Duodenal mucosa (tissue), 2 donors: ENCODE data around the gene SIK3.
"Not testable (repeated sequence)": the region's sequence is repeated elsewhere in the genome, so short reads cannot be mapped to it uniquely, and the experiment has no call there.

Source experiments
- H3K27ac ChIP-seq: one replicate; pipeline ENCODE4 v1.7.0; 2013; ENCODE audit warnings: low read depth, low read length
- H3K27me3 ChIP-seq, 2 donors: one replicate each; pipeline ENCODE4 v1.7.0; 2013; ENCODE audit warnings: low read length in 2 of 2, control low read depth in 1 of 2; ENCODE audit not compliant: insufficient read depth in 2 of 2, control insufficient read depth in 1 of 2
- H3K36me3 ChIP-seq, 2 donors: one replicate each; pipeline ENCODE4 v1.7.0; 2013; ENCODE audit warnings: low read length in 2 of 2, control low read depth in 1 of 2; ENCODE audit not compliant: insufficient read depth in 2 of 2, control insufficient read depth in 1 of 2
- H3K4me1 ChIP-seq, 2 donors: one replicate each; pipeline ENCODE4 v1.7.0; 2013; ENCODE audit warnings: low read length in 2 of 2, control low read depth in 1 of 2; ENCODE audit not compliant: insufficient read depth in 2 of 2, control insufficient read depth in 1 of 2
- H3K4me3 ChIP-seq, 2 donors: one replicate each; pipeline ENCODE4 v1.7.0; 2013; ENCODE audit warnings: low read length in 2 of 2, low read depth in 1 of 2
- H3K9ac ChIP-seq, 2 donors: one replicate each; pipeline ENCODE4 v1.7.0; 2013; ENCODE audit warnings: low read length in 2 of 2, low read depth in 1 of 2
- H3K9me3 ChIP-seq, 2 donors: one replicate each; pipeline ENCODE4 v1.7.0; 2013; ENCODE audit warnings: low read length in 2 of 2, control low read depth in 1 of 2; ENCODE audit not compliant: control insufficient read depth in 1 of 2

Gene SIK3

DNA sequence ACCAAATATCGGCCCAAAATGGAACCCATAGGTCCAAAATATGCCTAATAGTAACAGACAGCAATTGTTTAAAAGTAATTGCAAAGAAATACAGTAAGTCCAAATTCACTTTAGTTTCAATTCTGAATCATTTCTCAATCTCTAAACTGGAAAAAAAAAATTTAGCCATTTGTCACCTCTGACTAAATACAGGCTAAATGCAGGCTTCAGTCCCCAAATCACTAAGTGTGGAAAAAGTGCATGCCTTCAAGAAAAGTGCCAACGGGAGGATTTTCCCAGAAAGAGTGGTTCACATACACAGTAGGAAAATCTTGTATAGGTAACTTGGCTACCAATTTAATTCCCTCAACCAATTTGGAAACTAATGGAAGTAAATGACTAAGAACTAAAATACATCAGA lies 35.7 kb downstream of the SIK3 start:
- H3K27me3 ChIP-seq, result no peaks in the 10 kb centered on the region
- H3K9me3 ChIP-seq, result no peaks in the 10 kb centered on the region
- peaks cover 7 to 10% of the 10 kb centered on the region in 2 donors for H3K4me1 ChIP-seq
- H3K36me3 ChIP-seq, result no peaks in the 10 kb centered on the region
- no peak overlapping the region for H3K4me3 ChIP-seq
- H3K27ac ChIP-seq, result no peak overlapping the region
- no peak overlapping the region for H3K9ac ChIP-seq

DNA sequence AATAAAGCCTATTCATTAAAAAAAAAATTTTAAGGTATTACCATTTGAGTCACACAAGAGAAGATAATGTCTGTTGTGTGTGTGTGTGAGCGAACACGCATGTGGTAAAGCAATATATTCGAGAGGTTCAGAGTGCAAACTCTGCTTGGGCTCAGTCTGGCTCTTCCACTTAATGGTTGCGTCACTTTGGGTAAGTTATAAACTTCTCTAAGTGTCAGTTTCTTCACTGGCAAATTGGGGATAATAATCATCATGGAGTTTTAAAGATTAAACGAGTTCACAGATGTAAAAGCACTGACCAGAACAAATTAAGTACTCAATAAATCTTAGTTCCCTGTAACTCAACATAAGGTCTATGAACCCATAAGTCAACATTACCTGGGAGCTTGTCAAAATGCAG lies 37.0 kb downstream of the SIK3 start:
- H3K4me3 ChIP-seq, result no peak overlapping the region
- no peak overlapping the region for H3K27ac ChIP-seq
- no peaks in the 10 kb centered on the region for H3K36me3 ChIP-seq
- no peaks in the 10 kb centered on the region for H3K9me3 ChIP-seq
- H3K4me1 ChIP-seq, result peaks cover 7 to 13% of the 10 kb centered on the region in 2 donors
- no peak overlapping the region for H3K9ac ChIP-seq
- no peaks in the 10 kb centered on the region for H3K27me3 ChIP-seq

GRCh38 chr11:117059611-117060148 lies 38.5 kb downstream of the SIK3 start:
- H3K4me1 ChIP-seq, result peaks cover 19 to 21% of the 10 kb centered on the region in 2 donors

GRCh38 chr11:117058761-117059261 lies 39.4 kb downstream of the SIK3 start:
- H3K27ac ChIP-seq, result no peak overlapping the region
- no peaks in the 10 kb centered on the region for H3K27me3 ChIP-seq
- H3K4me1 ChIP-seq, result peaks cover 25% of the 10 kb centered on the region in 2 donors
- H3K9me3 ChIP-seq, result no peaks in the 10 kb centered on the region
- H3K9ac ChIP-seq, result no peak overlapping the region
- no peaks in the 10 kb centered on the region for H3K36me3 ChIP-seq
- no peak overlapping the region for H3K4me3 ChIP-seq

More at GRCh38 chr11:117059611-117060148, 38.5 kb downstream of the SIK3 start:
- Histone ChIP-seq H3K27me3 (no peaks in the 10 kb centered on the region), H3K4me3 (no peak overlapping the region), H3K36me3 (no peaks in the 10 kb centered on the region), H3K9me3 (no peaks in the 10 kb centered on the region), H3K27ac (no peak overlapping the region), H3K9ac (no peak overlapping the region)

- peaks cover 17 to 19% of the 10 kb centered on the region in 2 donors for H3K4me1 ChIP-seq
- no peak overlapping the region for H3K4me3 ChIP-seq
- H3K27me3 ChIP-seq, result no peaks in the 10 kb centered on the region
- no peak overlapping the region for H3K9ac ChIP-seq
- H3K9me3 ChIP-seq, result no peaks in the 10 kb centered on the region
- no peak overlapping the region for H3K27ac ChIP-seq
- H3K36me3 ChIP-seq, result no peaks in the 10 kb centered on the region
Measured at GRCh38 chr11:117057727-117058126, 40.5 kb downstream of the SIK3 start.

DNA sequence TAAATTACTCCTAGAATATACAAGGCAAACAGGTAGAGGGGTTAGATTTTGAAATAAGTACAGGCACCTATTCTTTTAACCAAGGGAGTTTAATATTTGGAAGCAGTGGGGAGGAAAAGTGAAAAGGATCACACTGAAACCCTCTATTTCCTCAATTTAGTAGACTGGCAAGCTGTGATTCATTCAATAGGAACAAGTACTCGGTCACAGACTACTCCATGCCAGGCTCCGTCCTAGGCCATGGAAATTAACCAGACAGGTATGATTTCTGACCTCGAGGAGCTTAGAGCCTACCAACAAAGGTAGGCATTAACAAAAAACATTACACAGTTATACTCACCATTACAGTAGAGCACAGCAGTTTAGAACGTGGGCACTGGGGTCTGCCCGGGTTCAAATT lies 40.9 kb downstream of the SIK3 start:
- no peak overlapping the region for H3K4me3 ChIP-seq
- H3K27me3 ChIP-seq, result no peaks in the 10 kb centered on the region
- peaks cover 17 to 18% of the 10 kb centered on the region in 2 donors for H3K4me1 ChIP-seq
- H3K27ac ChIP-seq, result no peak overlapping the region
- no peaks in the 10 kb centered on the region for H3K36me3 ChIP-seq
- no peak overlapping the region for H3K9ac ChIP-seq
- no peaks in the 10 kb centered on the region for H3K9me3 ChIP-seq

- H3K4me3 ChIP-seq, result no peak overlapping the region
- no peaks in the 10 kb centered on the region for H3K27me3 ChIP-seq
- no peaks in the 10 kb centered on the region for H3K9me3 ChIP-seq
- H3K9ac ChIP-seq, result no peak overlapping the region
- peaks cover 17 to 18% of the 10 kb centered on the region in 2 donors for H3K4me1 ChIP-seq
- no peaks in the 10 kb centered on the region for H3K36me3 ChIP-seq
- H3K27ac ChIP-seq, result no peak overlapping the region
Measured at GRCh38 chr11:117055469-117055868, 42.8 kb downstream of the SIK3 start.

DNA sequence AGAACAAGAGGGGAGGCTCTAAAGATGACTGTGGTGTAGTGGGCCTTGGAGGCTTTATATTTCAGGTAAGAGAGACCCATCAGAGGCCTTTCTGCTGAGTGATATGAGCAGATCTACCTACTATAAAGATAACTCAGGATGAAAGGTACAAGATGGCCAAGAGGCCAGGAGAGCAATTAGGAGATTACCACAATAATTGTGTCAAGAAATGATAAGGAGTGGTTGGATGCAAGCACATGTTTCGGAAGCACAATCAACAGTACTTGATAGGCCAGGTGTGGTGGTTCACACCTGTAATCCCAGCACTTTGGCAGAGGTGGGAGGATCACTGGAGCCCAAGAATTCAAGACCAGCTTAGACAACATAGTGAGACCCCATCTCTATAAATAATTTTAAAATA lies 43.8 kb downstream of the SIK3 start:
- no peak overlapping the region for H3K9ac ChIP-seq
- no peaks in the 10 kb centered on the region for H3K9me3 ChIP-seq
- no peak overlapping the region for H3K27ac ChIP-seq
- no peak overlapping the region for H3K4me3 ChIP-seq
- no peaks in the 10 kb centered on the region for H3K36me3 ChIP-seq
- peaks cover 17 to 18% of the 10 kb centered on the region in 2 donors for H3K4me1 ChIP-seq
- no peaks in the 10 kb centered on the region for H3K27me3 ChIP-seq

- no peak overlapping the region for H3K9ac ChIP-seq
- no peak overlapping the region for H3K4me3 ChIP-seq
- H3K9me3 ChIP-seq, result no peaks in the 10 kb centered on the region
- H3K4me1 ChIP-seq, result peaks cover 14 to 17% of the 10 kb centered on the region in 2 donors
- H3K27ac ChIP-seq, result no peak overlapping the region
- no peaks in the 10 kb centered on the region for H3K36me3 ChIP-seq
- H3K27me3 ChIP-seq, result no peaks in the 10 kb centered on the region
Measured at GRCh38 chr11:117052196-117053149, 45.8 kb downstream of the SIK3 start.

DNA sequence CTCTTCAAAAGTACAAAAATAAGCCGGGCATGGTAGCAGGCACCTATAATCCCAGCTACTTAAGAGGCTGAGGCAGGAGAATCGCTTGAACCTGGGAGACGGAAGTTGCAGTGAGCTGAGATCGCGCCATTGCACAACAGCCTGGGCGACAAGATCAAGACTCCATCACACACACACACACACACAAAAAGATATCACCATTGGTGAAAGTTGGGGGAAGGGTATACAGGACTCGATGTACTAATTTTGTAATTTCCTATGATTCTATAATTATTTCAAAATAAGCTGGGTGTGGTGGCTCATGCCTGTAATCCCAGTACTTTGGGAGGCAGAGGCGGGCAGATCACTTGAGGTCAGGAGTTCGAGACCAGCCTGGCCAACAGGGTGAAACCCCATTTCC lies 48.1 kb downstream of the SIK3 start:
- H3K27ac ChIP-seq, result not testable (repeated sequence)

More for the DNA sequence above, 48.1 kb downstream of the SIK3 start:
- H3K9me3 ChIP-seq, H3K9ac ChIP-seq, H3K27me3 ChIP-seq, H3K4me3 ChIP-seq, H3K36me3 ChIP-seq: not testable (repeated sequence)
- H3K4me1 ChIP-seq, result peaks cover 17 to 21% of the 10 kb centered on the region in 2 donors
